Measurements from ENCODE around the gene PRKN.

PRKN gene

DNA sequence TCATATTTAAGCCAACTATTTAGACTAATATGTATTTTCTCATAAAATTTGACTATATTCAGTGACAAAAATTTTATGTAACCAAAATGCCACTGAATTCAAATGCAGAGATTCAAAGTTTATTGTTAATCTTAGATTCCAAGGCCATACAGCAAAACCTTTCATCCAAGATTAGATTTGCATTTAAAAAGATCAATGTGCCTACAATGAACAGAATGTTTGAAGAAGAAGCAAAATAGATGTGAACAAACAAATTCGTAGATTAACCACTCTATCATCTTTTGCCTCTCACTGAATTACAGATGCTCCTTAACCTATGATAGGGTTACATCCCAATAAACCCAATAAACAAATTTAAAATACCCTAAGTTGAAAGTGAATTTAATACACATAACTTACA lies 121.7 kb downstream of the PRKN start:
- ChIA-PET POLR2A (no interaction called here), CTCF (no interaction called here)
- Histone ChIP-seq H3K4me1 (ENCODE audit: control insufficient read depth, insufficient read depth, low read length) (no peaks in the 10 kb centered on the region), H3K36me3 (ENCODE audit: control insufficient read depth in 2 of 2, insufficient read depth in 1 of 2, low read length in 2 of 2) (no peaks in the 10 kb centered on the region), H3K9me3 (ENCODE audit: control insufficient read depth, insufficient read depth, low read depth, low read length) (no peaks in the 10 kb centered on the region), H3K4me3 (ENCODE audit: low read depth, low read length) (no peak overlapping the region), H3K27ac (ENCODE audit: extremely low read depth, low read depth, low read length) (no peak overlapping the region)
- TF ChIP-seq, protein P1, sequence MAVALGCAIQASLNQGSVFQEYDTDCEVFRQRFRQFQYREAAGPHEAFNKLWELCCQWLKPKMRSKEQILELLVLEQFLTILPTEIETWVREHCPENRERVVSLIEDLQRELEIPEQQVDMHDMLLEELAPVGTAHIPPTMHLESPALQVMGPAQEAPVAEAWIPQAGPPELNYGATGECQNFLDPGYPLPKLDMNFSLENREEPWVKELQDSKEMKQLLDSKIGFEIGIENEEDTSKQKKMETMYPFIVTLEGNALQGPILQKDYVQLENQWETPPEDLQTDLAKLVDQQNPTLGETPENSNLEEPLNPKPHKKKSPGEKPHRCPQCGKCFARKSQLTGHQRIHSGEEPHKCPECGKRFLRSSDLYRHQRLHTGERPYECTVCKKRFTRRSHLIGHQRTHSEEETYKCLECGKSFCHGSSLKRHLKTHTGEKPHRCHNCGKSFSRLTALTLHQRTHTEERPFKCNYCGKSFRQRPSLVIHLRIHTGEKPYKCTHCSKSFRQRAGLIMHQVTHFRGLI (tag by site-specific recombination; IDR thresholded peaks at IDR 0.05) = no peak
- TF ChIP-seq ZNF561 (tag by site-specific recombination; IDR thresholded peaks at IDR 0.05; ENCODE audit: borderline replicate concordance) (no peak), YY1 (tag by site-specific recombination; IDR thresholded peaks at IDR 0.05) (no peak), REPIN1 (tag by site-specific recombination; IDR thresholded peaks at IDR 0.05; ENCODE audit: low read depth) (no peak), ZNF707 (tag by site-specific recombination; IDR thresholded peaks at IDR 0.05) (no peak), ZNF146 (tag by site-specific recombination; IDR thresholded peaks at IDR 0.05) (no peak), ZNF23 (tag by site-specific recombination; IDR thresholded peaks at IDR 0.05; ENCODE audit: borderline replicate concordance) (no peak), SCRT1 (tag by site-specific recombination; IDR thresholded peaks at IDR 0.05; ENCODE audit: borderline replicate concordance) (no peak), ZNF510 (tag by site-specific recombination; IDR thresholded peaks at IDR 0.05; ENCODE audit: insufficient replicate concordance) (no peak), GLIS2 (tag by site-specific recombination; IDR thresholded peaks at IDR 0.05) (no peak), KLF8 (tag by site-specific recombination; IDR thresholded peaks at IDR 0.05) (no peak), ZNF777 (tag by site-specific recombination; IDR thresholded peaks at IDR 0.05; ENCODE audit: borderline replicate concordance) (no peak), ZNF600 (tag by site-specific recombination; IDR thresholded peaks at IDR 0.05) (no peak), ZNF560 (tag by site-specific recombination; IDR thresholded peaks at IDR 0.05; ENCODE audit: borderline replicate concordance) (no peak), SP2 (tag by site-specific recombination; IDR thresholded peaks at IDR 0.05) (no peak), ZNF133 (tag by site-specific recombination; IDR thresholded peaks at IDR 0.05) (no peak)
- TF ChIP-seq, protein P2, sequence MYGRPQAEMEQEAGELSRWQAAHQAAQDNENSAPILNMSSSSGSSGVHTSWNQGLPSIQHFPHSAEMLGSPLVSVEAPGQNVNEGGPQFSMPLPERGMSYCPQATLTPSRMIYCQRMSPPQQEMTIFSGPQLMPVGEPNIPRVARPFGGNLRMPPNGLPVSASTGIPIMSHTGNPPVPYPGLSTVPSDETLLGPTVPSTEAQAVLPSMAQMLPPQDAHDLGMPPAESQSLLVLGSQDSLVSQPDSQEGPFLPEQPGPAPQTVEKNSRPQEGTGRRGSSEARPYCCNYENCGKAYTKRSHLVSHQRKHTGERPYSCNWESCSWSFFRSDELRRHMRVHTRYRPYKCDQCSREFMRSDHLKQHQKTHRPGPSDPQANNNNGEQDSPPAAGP (tag by site-specific recombination; IDR thresholded peaks at IDR 0.05) = no peak
- TF ChIP-seq, protein P3, sequence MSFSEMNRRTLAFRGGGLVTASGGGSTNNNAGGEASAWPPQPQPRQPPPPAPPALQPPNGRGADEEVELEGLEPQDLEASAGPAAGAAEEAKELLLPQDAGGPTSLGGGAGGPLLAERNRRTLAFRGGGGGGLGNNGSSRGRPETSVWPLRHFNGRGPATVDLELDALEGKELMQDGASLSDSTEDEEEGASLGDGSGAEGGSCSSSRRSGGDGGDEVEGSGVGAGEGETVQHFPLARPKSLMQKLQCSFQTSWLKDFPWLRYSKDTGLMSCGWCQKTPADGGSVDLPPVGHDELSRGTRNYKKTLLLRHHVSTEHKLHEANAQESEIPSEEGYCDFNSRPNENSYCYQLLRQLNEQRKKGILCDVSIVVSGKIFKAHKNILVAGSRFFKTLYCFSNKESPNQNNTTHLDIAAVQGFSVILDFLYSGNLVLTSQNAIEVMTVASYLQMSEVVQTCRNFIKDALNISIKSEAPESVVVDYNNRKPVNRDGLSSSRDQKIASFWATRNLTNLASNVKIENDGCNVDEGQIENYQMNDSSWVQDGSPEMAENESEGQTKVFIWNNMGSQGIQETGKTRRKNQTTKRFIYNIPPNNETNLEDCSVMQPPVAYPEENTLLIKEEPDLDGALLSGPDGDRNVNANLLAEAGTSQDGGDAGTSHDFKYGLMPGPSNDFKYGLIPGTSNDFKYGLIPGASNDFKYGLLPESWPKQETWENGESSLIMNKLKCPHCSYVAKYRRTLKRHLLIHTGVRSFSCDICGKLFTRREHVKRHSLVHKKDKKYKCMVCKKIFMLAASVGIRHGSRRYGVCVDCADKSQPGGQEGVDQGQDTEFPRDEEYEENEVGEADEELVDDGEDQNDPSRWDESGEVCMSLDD (tag by site-specific recombination; IDR thresholded peaks at IDR 0.05) = no peak
- TF ChIP-seq, protein P4, sequence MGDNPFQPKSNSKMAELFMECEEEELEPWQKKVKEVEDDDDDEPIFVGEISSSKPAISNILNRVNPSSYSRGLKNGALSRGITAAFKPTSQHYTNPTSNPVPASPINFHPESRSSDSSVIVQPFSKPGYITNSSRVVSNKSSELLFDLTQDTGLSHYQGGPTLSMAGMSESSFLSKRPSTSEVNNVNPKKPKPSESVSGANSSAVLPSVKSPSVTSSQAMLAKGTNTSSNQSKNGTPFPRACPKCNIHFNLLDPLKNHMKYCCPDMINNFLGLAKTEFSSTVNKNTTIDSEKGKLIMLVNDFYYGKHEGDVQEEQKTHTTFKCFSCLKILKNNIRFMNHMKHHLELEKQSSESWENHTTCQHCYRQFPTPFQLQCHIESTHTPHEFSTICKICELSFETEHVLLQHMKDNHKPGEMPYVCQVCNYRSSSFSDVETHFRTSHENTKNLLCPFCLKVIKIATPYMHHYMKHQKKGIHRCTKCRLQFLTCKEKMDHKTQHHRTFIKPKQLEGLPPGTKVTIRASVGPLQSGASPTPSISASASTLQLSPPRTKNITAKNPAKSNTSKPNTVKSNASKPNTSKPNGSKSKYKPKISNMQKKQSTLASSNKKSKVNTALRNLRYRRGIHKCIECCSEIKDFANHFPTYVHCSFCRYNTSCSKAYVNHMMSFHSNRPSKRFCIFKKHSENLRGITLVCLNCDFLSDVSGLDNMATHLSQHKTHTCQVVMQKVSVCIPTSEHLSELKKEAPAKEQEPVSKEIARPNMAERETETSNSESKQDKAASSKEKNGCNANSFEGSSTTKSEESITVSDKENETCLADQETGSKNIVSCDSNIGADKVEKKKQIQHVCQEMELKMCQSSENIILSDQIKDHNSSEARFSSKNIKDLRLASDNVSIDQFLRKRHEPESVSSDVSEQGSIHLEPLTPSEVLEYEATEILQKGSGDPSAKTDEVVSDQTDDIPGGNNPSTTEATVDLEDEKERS (tag by site-specific recombination; IDR thresholded peaks at IDR 0.05) = no peak
